CD4-positive, alpha-beta memory T cell (primary cell): ENCODE data around the gene ATP6V1F. TPM values are rescaled to one million over a fixed set of nuclear protein-coding genes. Genes with fewer than 3 reads are reported as not detected.

Experiments
- CTCF ChIA-PET: fragments of 350-600 bp; sonication (Branson Sonifier 250); formaldehyde crosslinking; loops from one replicate; lab custom pipeline; 2021; ENCODE audit warnings: inconsistent platforms; ENCODE audit not compliant: partially characterized antibody; lab: Charles Lee
- POLR2A ChIA-PET: fragments of 350-600 bp; sonication (Branson Sonifier 250); formaldehyde crosslinking; loops from one replicate; lab custom pipeline; 2021; ENCODE audit not compliant: partially characterized antibody; lab: Charles Lee
- DNase-seq, 5 donors: peaks; one replicate each; pipeline versions ENCODE4 v3.0.0 to v3.0.0-alpha.2; 2020 to 2022; ENCODE audit warnings: mixed read lengths in 1 of 5
- H3K27ac ChIP-seq: one replicate; pipeline ENCODE4 v1.7.0; 2013; ENCODE audit warnings: low read depth, low read length
- H3K27me3 ChIP-seq: 2 replicates; pipeline ENCODE4 v1.7.0; 2013; ENCODE audit warnings: mild to moderate bottlenecking, low read length, moderate library complexity; ENCODE audit not compliant: insufficient read depth
- H3K36me3 ChIP-seq: 2 replicates; pipeline ENCODE4 v1.7.0; 2013; ENCODE audit warnings: mild to moderate bottlenecking, low read length, moderate library complexity; ENCODE audit not compliant: insufficient read depth
- H3K4me1 ChIP-seq: 2 replicates; pipeline ENCODE4 v1.7.0; 2013; ENCODE audit warnings: mild to moderate bottlenecking, low read length, moderate library complexity; ENCODE audit not compliant: insufficient read depth
- H3K4me3 ChIP-seq, 2 donors: one replicate each; pipeline ENCODE4 v1.7.0; 2013; ENCODE audit warnings: low read length in 2 of 2, mild to moderate bottlenecking in 1 of 2
- H3K9me3 ChIP-seq, 2 donors: one replicate each; pipeline ENCODE4 v1.7.0; 2013; ENCODE audit warnings: low read length in 2 of 2, control low read depth in 1 of 2; ENCODE audit not compliant: control insufficient read depth in 1 of 2
- H3K27ac Mint-ChIP-seq, 7 donors: one replicate each; pipeline ENCODE4 v1.8.0; 2020 to 2021; ENCODE audit warnings: mixed read lengths in 7 of 7, mild to moderate bottlenecking in 6 of 7, inconsistent platforms in 3 of 7, moderate library complexity in 3 of 7
- H3K27me3 Mint-ChIP-seq, 2 donors: one replicate each; pipeline ENCODE4 v1.8.0; 2020 to 2021; ENCODE audit warnings: mixed read lengths in 2 of 2
- H3K36me3 Mint-ChIP-seq, 2 donors: one replicate each; pipeline ENCODE4 v1.8.0; 2020 to 2021; ENCODE audit warnings: mixed read lengths in 2 of 2, inconsistent platforms in 1 of 2, mild to moderate bottlenecking in 1 of 2
- H3K4me1 Mint-ChIP-seq, 4 donors: one replicate each; pipeline ENCODE4 v1.8.0; 2020 to 2021; ENCODE audit warnings: mixed read lengths in 4 of 4, mild to moderate bottlenecking in 1 of 4
- H3K4me3 Mint-ChIP-seq, 8 donors: one replicate each; pipeline ENCODE4 v1.8.0; 2020 to 2021; ENCODE audit warnings: mixed read lengths in 8 of 8, mild to moderate bottlenecking in 7 of 8, moderate library complexity in 6 of 8, inconsistent platforms in 3 of 8
- H3K9me3 Mint-ChIP-seq, 8 donors: one replicate each; pipeline ENCODE4 v1.8.0; 2020 to 2021; ENCODE audit warnings: mixed read lengths in 8 of 8, mild to moderate bottlenecking in 5 of 8, inconsistent platforms in 3 of 8, moderate library complexity in 1 of 8
- intact Hi-C: fragments of 100-400 bp; cut with micrococcal nuclease; formaldehyde crosslinking; loops from one replicate; pipeline ENCODE4 v1.15.1; 2023
- polyA plus RNA-seq, 2 donors: library from polyadenylated mRNA; unstranded; fragments of 300-500 nt; fragmentation: Illumina TruSeq; gene quantifications; one replicate each; pipeline ENCODE4 v1.2.3, GENCODE V29; 2021
- total RNA-seq, 2 experiments: library from RNA; stranded (reverse); gene quantifications; one replicate each; pipeline ENCODE4 v1.2.3, GENCODE V29; 2021

Gene ATP6V1F
- total and polyA plus RNA-seq, 4 experiments from 2014 or later: 74.6 to 392 (median 175) TPM

GRCh38 chr7:128886391-128887168, 23.9 kb downstream of the ATP6V1F start:
- no peaks in the 10 kb centered on the region for H3K27me3 ChIP-seq
- H3K4me1 ChIP-seq: no peaks in the 10 kb centered on the region
- H3K9me3 ChIP-seq: no peaks in the 10 kb centered on the region
- no peak overlapping the region for H3K27ac Mint-ChIP-seq
- H3K36me3 ChIP-seq: no peaks in the 10 kb centered on the region
- H3K9me3 Mint-ChIP-seq: no peaks in the 10 kb centered on the region
- H3K27ac ChIP-seq: no peak overlapping the region
- no peak for DNase-seq
- ChIA-PET CTCF (interaction anchor here (0.8 to 6.6 kb wide), 5 partner anchors 17 to 418 kb away, joined by 3 to 61 read pairs (median 5); partner anchors contain the start of gene ATP6V1F), POLR2A (no interaction called here)
- intact Hi-C loops: no loop called here
- H3K27me3 Mint-ChIP-seq: peaks cover 6 to 10% of the 10 kb centered on the region in 2 donors
- H3K4me3 ChIP-seq: no peak overlapping the region
- peaks cover 0 to 4% (median 2%) of the 10 kb centered on the region in 4 donors for H3K4me1 Mint-ChIP-seq
- H3K4me3 Mint-ChIP-seq: no peak overlapping the region
- H3K36me3 Mint-ChIP-seq: no peaks in the 10 kb centered on the region

- ChIA-PET POLR2A (no interaction called here), CTCF (no interaction called here)
- peaks cover 10 to 13% of the 10 kb centered on the region in 2 donors for H3K27me3 Mint-ChIP-seq
- no peaks in the 10 kb centered on the region for H3K36me3 Mint-ChIP-seq
- Histone ChIP-seq H3K4me3 (no peak overlapping the region), H3K27me3 (no peaks in the 10 kb centered on the region), H3K4me1 (no peaks in the 10 kb centered on the region), H3K9me3 (no peaks in the 10 kb centered on the region), H3K27ac (no peak overlapping the region), H3K36me3 (no peaks in the 10 kb centered on the region)
- peaks cover 0 to 4% (median 2%) of the 10 kb centered on the region in 4 donors for H3K4me1 Mint-ChIP-seq
- H3K9me3 Mint-ChIP-seq: no peaks in the 10 kb centered on the region
- intact Hi-C loops: no loop called here
- no peak overlapping the region for H3K4me3 Mint-ChIP-seq
- no peak overlapping the region for H3K27ac Mint-ChIP-seq
- DNase-seq: no peak
These were observed 24.7 kb downstream of the ATP6V1F start for GRCh38 chr7:128887169-128888038.

DNA sequence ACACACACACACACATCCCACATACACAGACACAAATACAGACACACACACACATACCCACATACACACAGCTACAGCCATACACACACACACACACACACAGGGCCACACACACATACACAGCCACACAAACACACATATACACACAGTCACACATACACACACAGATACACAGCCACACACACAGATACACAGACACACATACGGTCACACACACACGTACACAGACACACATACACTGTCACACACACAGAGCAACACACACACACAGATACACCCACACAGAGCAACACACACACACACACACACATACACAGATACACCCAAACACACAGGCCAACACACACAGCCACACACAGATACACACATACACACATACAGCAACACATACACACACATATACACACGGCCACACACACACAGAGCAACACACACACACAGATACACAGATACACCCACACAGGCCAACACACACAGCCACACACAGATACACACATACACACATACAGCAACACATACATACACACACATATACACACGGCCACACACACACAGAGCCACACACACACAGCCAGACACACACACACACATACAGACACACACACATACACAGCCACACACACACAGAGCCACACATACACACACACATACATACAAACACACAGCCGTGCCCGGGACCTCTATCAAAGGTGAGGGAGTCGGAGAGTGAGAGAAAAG, 25.5 kb downstream of the ATP6V1F start:
- intact Hi-C loops: no loop called here

GRCh38 chr7:128888756-128889095, 26.1 kb downstream of the ATP6V1F start:
- no peak for DNase-seq

More for the DNA sequence above, 25.5 kb downstream of the ATP6V1F start:
- H3K9me3 ChIP-seq: no peaks in the 10 kb centered on the region
- no peaks in the 10 kb centered on the region for H3K27me3 ChIP-seq
- ChIA-PET CTCF (no interaction called here), POLR2A (no interaction called here)
- Mint-ChIP-seq H3K9me3 (no peaks in the 10 kb centered on the region), H3K36me3 (no peaks in the 10 kb centered on the region), H3K27ac (no peak overlapping the region), H3K27me3 (peaks cover 10 to 13% of the 10 kb centered on the region in 2 donors), H3K4me3 (no peak overlapping the region), H3K4me1 (peaks cover 0 to 4% (median 2%) of the 10 kb centered on the region in 4 donors)
- no peak overlapping the region for H3K27ac ChIP-seq
- DNase-seq: no peak
- no peaks in the 10 kb centered on the region for H3K4me1 ChIP-seq
- no peaks in the 10 kb centered on the region for H3K36me3 ChIP-seq
- no peak overlapping the region for H3K4me3 ChIP-seq

GRCh38 chr7:128889121-128889520, 26.5 kb downstream of the ATP6V1F start:
- Mint-ChIP-seq H3K4me3 (no peak overlapping the region), H3K4me1 (peaks cover 0 to 2% (median 0%) of the 10 kb centered on the region in 4 donors), H3K27me3 (peaks cover 10 to 11% of the 10 kb centered on the region in 2 donors), H3K9me3 (no peaks in the 10 kb centered on the region), H3K36me3 (no peaks in the 10 kb centered on the region), H3K27ac (no peak overlapping the region)
- ChIA-PET CTCF (no interaction called here), POLR2A (no interaction called here)
- no peak overlapping the region for H3K4me3 ChIP-seq
- H3K36me3 ChIP-seq: no peaks in the 10 kb centered on the region
- no peaks in the 10 kb centered on the region for H3K4me1 ChIP-seq
- intact Hi-C loops: no loop called here
- no peak overlapping the region for H3K27ac ChIP-seq
- no peaks in the 10 kb centered on the region for H3K9me3 ChIP-seq
- H3K27me3 ChIP-seq: no peaks in the 10 kb centered on the region
- no peak for DNase-seq

More at GRCh38 chr7:128888756-128889095, 26.1 kb downstream of the ATP6V1F start:
- intact Hi-C loops: no loop called here
- H3K4me3 ChIP-seq: no peak overlapping the region
- H3K36me3 ChIP-seq: no peaks in the 10 kb centered on the region
- no peaks in the 10 kb centered on the region for H3K4me1 ChIP-seq
- no peaks in the 10 kb centered on the region for H3K36me3 Mint-ChIP-seq
- no peak overlapping the region for H3K27ac Mint-ChIP-seq
- H3K9me3 ChIP-seq: no peaks in the 10 kb centered on the region
- CTCF ChIA-PET: no interaction called here
- no peak overlapping the region for H3K4me3 Mint-ChIP-seq
- H3K9me3 Mint-ChIP-seq: no peaks in the 10 kb centered on the region
- POLR2A ChIA-PET: no interaction called here
- peaks cover 10 to 11% of the 10 kb centered on the region in 2 donors for H3K27me3 Mint-ChIP-seq
- no peaks in the 10 kb centered on the region for H3K27me3 ChIP-seq
- no peak overlapping the region for H3K27ac ChIP-seq
- peaks cover 0 to 2% (median 0%) of the 10 kb centered on the region in 4 donors for H3K4me1 Mint-ChIP-seq

- Histone ChIP-seq H3K27me3 (no peaks in the 10 kb centered on the region), H3K9me3 (no peaks in the 10 kb centered on the region), H3K36me3 (no peaks in the 10 kb centered on the region), H3K27ac (no peak overlapping the region), H3K4me3 (no peak overlapping the region), H3K4me1 (no peaks in the 10 kb centered on the region)
- intact Hi-C loops: no loop called here
- no peak overlapping the region for H3K27ac Mint-ChIP-seq
- ChIA-PET POLR2A (no interaction called here), CTCF (no interaction called here)
- H3K4me3 Mint-ChIP-seq: peak overlapping the region in 3 of 8 donors; percentile 10 to 42 (median 25)
- H3K27me3 Mint-ChIP-seq: peaks cover 10 to 11% of the 10 kb centered on the region in 2 donors
- no peaks in the 10 kb centered on the region for H3K9me3 Mint-ChIP-seq
- H3K36me3 Mint-ChIP-seq: no peaks in the 10 kb centered on the region
- peaks cover 0 to 2% (median 0%) of the 10 kb centered on the region in 4 donors for H3K4me1 Mint-ChIP-seq
- no peak for DNase-seq
These were observed 27.9 kb downstream of the ATP6V1F start for GRCh38 chr7:128890306-128891109.
